WTC11 (cell line): ENCODE results near the gene MLC1. TPM values are rescaled to one million over a fixed set of nuclear protein-coding genes. Genes with fewer than 3 reads are reported as not detected.

Experiments used
- ATAC-seq: fragments of 200-7000 bp; cut with Tn5 transposase; 2 replicates; pipeline ENCODE4 v1.10.0; 2021; ENCODE audit warnings: mild to moderate bottlenecking, moderate library complexity
- CTCF ChIA-PET: fragments of 300-600 bp; sonication (Branson Sonifier 250); formaldehyde crosslinking; loops from one replicate; lab custom pipeline; 2021; ENCODE audit warnings: antibody characterized with exemption; lab: Charles Lee
- POLR2A ChIA-PET: fragments of 350-600 bp; sonication (Branson Sonifier 250); formaldehyde crosslinking; loops from one replicate; lab custom pipeline; 2021; ENCODE audit warnings: antibody characterized with exemption; lab: Charles Lee
- DNase-seq: peaks from one replicate; pipeline ENCODE4 v3.0.0; 2021; ENCODE audit warnings: low spot score
- H3K27ac Mint-ChIP-seq: 2 replicates; pipeline ENCODE4 v1.8.0; 2021; ENCODE audit warnings: mixed read lengths
- H3K27me3 Mint-ChIP-seq: 2 replicates; pipeline ENCODE4 v1.8.0; 2021; ENCODE audit warnings: low read depth, mild to moderate bottlenecking, moderate library complexity, mixed read lengths
- H3K36me3 Mint-ChIP-seq: 2 replicates; pipeline ENCODE4 v1.8.0; 2021; ENCODE audit warnings: mixed read lengths
- H3K4me1 Mint-ChIP-seq: 2 replicates; pipeline ENCODE4 v1.8.0; 2022; ENCODE audit warnings: mixed read lengths
- H3K4me3 Mint-ChIP-seq: 2 replicates; pipeline ENCODE4 v1.8.0; 2021; ENCODE audit warnings: mild to moderate bottlenecking, moderate library complexity, mixed read lengths
- H3K9me3 Mint-ChIP-seq: 2 replicates; pipeline ENCODE4 v1.8.0; 2021; ENCODE audit warnings: mixed read lengths
- AFF4 ChIP-seq: sonication (generic); formaldehyde crosslinking; IDR thresholded peaks from 2 replicates; pipeline ENCODE4 v1.8.1; 2023; ENCODE audit warnings: mild to moderate bottlenecking, missing genetic modification reagents, borderline replicate concordance
- ATF1 ChIP-seq: sonication (generic); formaldehyde crosslinking; IDR thresholded peaks from 2 replicates; pipeline ENCODE4 v1.8.1; 2023; ENCODE audit warnings: mild to moderate bottlenecking, moderate library complexity, missing genetic modification reagents
- ATF2 ChIP-seq: sonication (generic); formaldehyde crosslinking; IDR thresholded peaks from 2 replicates; pipeline ENCODE4 v1.8.1; 2022; ENCODE audit warnings: low read depth, missing genetic modification reagents, borderline replicate concordance
- CBFB ChIP-seq: sonication (generic); formaldehyde crosslinking; IDR thresholded peaks from 2 replicates; pipeline ENCODE4 v1.8.1; 2022; ENCODE audit warnings: mild to moderate bottlenecking, low read depth, missing genetic modification reagents
- E2F1 ChIP-seq: sonication (generic); formaldehyde crosslinking; IDR thresholded peaks from 2 replicates; pipeline ENCODE4 v1.8.0; 2022; ENCODE audit warnings: mild to moderate bottlenecking, missing genetic modification reagents
- ESRRA ChIP-seq: sonication (generic); formaldehyde crosslinking; IDR thresholded peaks from 2 replicates; pipeline ENCODE4 v1.8.1; 2022; ENCODE audit warnings: mild to moderate bottlenecking, missing genetic modification reagents, borderline replicate concordance
- ETV6 ChIP-seq: sonication (generic); formaldehyde crosslinking; IDR thresholded peaks from 2 replicates; pipeline ENCODE4 v1.8.1; 2022; ENCODE audit warnings: mild to moderate bottlenecking, missing genetic modification reagents
- FOXJ3 ChIP-seq: sonication (generic); formaldehyde crosslinking; IDR thresholded peaks from 2 replicates; pipeline ENCODE4 v1.9.0; 2021; ENCODE audit warnings: missing genetic modification reagents, mild to moderate bottlenecking, borderline replicate concordance
- GABPB1 ChIP-seq: sonication (generic); formaldehyde crosslinking; IDR thresholded peaks from 2 replicates; pipeline ENCODE4 v1.8.1; 2023; ENCODE audit warnings: mild to moderate bottlenecking, missing genetic modification reagents
- GRHL2 ChIP-seq: fragments of 250-450 bp; sonication (Bioruptor Pico); IDR thresholded peaks from 2 replicates; pipeline ENCODE4 v1.8.0; 2022; ENCODE audit warnings: mild to moderate bottlenecking, moderate library complexity; ENCODE audit not compliant: insufficient replicate concordance, severe bottlenecking
- GTF2I ChIP-seq: fragments of 250-450 bp; sonication (Bioruptor Pico); conservative IDR thresholded peaks from 2 replicates; pipeline ENCODE4 v1.4.0; 2021; ENCODE audit warnings: mild to moderate bottlenecking
- HMGA2 ChIP-seq: fragments of 250-450 bp; sonication (Bioruptor Pico); IDR thresholded peaks from 2 replicates; pipeline ENCODE4 v1.4.0; 2021; ENCODE audit warnings: mild to moderate bottlenecking, moderate library complexity
- MXD4 ChIP-seq: fragments of 250-450 bp; sonication (Bioruptor Pico); IDR thresholded peaks from 2 replicates; pipeline ENCODE4 v1.8.0; 2021; ENCODE audit warnings: mild to moderate bottlenecking, moderate library complexity, borderline replicate concordance
- NFE2L1 ChIP-seq: sonication (generic); formaldehyde crosslinking; IDR thresholded peaks from 2 replicates; pipeline ENCODE4 v1.8.1; 2023; ENCODE audit warnings: missing genetic modification reagents
- NFYB ChIP-seq: sonication (generic); formaldehyde crosslinking; conservative IDR thresholded peaks from 2 replicates; pipeline ENCODE4 v1.8.0; 2022; ENCODE audit warnings: low read depth, missing genetic modification reagents
- TEAD1 ChIP-seq: sonication (generic); formaldehyde crosslinking; IDR thresholded peaks from 2 replicates; pipeline ENCODE4 v1.8.0; 2022; ENCODE audit warnings: mild to moderate bottlenecking, missing genetic modification reagents
- TP53 ChIP-seq: sonication (generic); formaldehyde crosslinking; IDR thresholded peaks from 2 replicates; pipeline ENCODE4 v1.8.1; 2023; ENCODE audit warnings: mild to moderate bottlenecking, missing genetic modification reagents
- ZBTB21 ChIP-seq: sonication (generic); formaldehyde crosslinking; IDR thresholded peaks from 2 replicates; pipeline ENCODE4 v1.8.1; 2023; ENCODE audit warnings: mild to moderate bottlenecking, missing genetic modification reagents, borderline replicate concordance
- ZNF138 ChIP-seq: sonication (generic); formaldehyde crosslinking; conservative IDR thresholded peaks from 2 replicates; pipeline ENCODE4 v1.8.1; 2022; ENCODE audit warnings: mild to moderate bottlenecking, moderate library complexity, missing genetic modification reagents
- ZNF232 ChIP-seq: sonication (generic); formaldehyde crosslinking; IDR thresholded peaks from 2 replicates; pipeline ENCODE4 v1.8.0; 2022; ENCODE audit warnings: mild to moderate bottlenecking, missing genetic modification reagents
- ZNF281 ChIP-seq: sonication (generic); formaldehyde crosslinking; IDR thresholded peaks from 2 replicates; pipeline ENCODE4 v1.8.0; 2023; ENCODE audit warnings: mild to moderate bottlenecking, missing genetic modification reagents
- ZNF396 ChIP-seq: fragments of 250-450 bp; sonication (Bioruptor Pico); IDR thresholded peaks from 2 replicates; pipeline ENCODE4 v1.8.0; 2021; ENCODE audit warnings: mild to moderate bottlenecking, moderate library complexity, borderline replicate concordance
- ZNF512 ChIP-seq: sonication (generic); formaldehyde crosslinking; IDR thresholded peaks from 2 replicates; pipeline ENCODE4 v1.8.1; 2022; ENCODE audit warnings: missing genetic modification reagents, borderline replicate concordance
- ZNF671 ChIP-seq: fragments of 250-450 bp; sonication (Bioruptor Pico); IDR thresholded peaks from 2 replicates; pipeline ENCODE4 v1.8.0; 2021; ENCODE audit warnings: mild to moderate bottlenecking
- total RNA-seq: library from RNA; stranded (reverse); gene quantifications from 3 replicates; pipeline ENCODE4 v1.2.3, GENCODE V29; 2021

The MLC1 gene
- total RNA-seq, 1 experiment from 2014 or later: 0.13 TPM

- TF ChIP-seq E2F1 (CRISPR knock-in tag): no peak
- no peak for TF ChIP-seq ZNF396 (CRISPR knock-in tag)
- TF ChIP-seq HMGA2 (CRISPR knock-in tag): no peak
- no peak for TF ChIP-seq AFF4
- no peak for TF ChIP-seq GRHL2
- no peak for TF ChIP-seq FOXJ3 (CRISPR knock-in tag)
- TF ChIP-seq GABPB1 (CRISPR knock-in tag): no peak
- no peak for TF ChIP-seq ZNF138
- TF ChIP-seq ZNF512 (CRISPR knock-in tag): no peak
- no peak for TF ChIP-seq CBFB (CRISPR knock-in tag)
- no peak for TF ChIP-seq TEAD1 (CRISPR knock-in tag)
- TF ChIP-seq GTF2I (CRISPR knock-in tag): no peak
- no peak for TF ChIP-seq ZNF281 (CRISPR knock-in tag)
- TF ChIP-seq ZBTB21 (CRISPR knock-in tag): no peak
- no peak for TF ChIP-seq ESRRA
- TF ChIP-seq, all 79 proteins: peak for 0
Observed at GRCh38 chr22:50022171-50022819, 62.9 kb downstream of the MLC1 start (continued).

- CTCF ChIA-PET: no interaction called here
- POLR2A ChIA-PET: no interaction called here
- no peak overlapping the region for H3K27ac Mint-ChIP-seq
- ATAC-seq (no peak), DNase-seq (no peak)
- no peak overlapping the region for H3K4me3 Mint-ChIP-seq
- H3K36me3 Mint-ChIP-seq: no peaks in the 10 kb centered on the region
- H3K27me3 Mint-ChIP-seq: peaks cover 26% of the 10 kb centered on the region
- H3K4me1 Mint-ChIP-seq: no peaks in the 10 kb centered on the region
- peaks cover 4% of the 10 kb centered on the region; the same call in 1 of the 2 replicates for H3K9me3 Mint-ChIP-seq
- no peak for TF ChIP-seq MXD4 (CRISPR knock-in tag)
- no peak for TF ChIP-seq TP53 (CRISPR knock-in tag)
- no peak for TF ChIP-seq NFYB (CRISPR knock-in tag)
- TF ChIP-seq ETV6: no peak
- no peak for TF ChIP-seq ZNF396 (CRISPR knock-in tag)
- no peak for TF ChIP-seq ZNF671
- no peak for TF ChIP-seq ATF1 (CRISPR knock-in tag)
- TF ChIP-seq ATF2 (CRISPR knock-in tag): no peak
- no peak for TF ChIP-seq ZNF232 (CRISPR knock-in tag)
- TF ChIP-seq NFE2L1: no peak
Observed at GRCh38 chr22:50020606-50021005, 64.6 kb downstream of the MLC1 start.
